ENCODE measurements around the gene KRIT1. TPM values are rescaled to one million over a fixed set of nuclear protein-coding genes. Genes with fewer than 3 reads are reported as not detected.

KRIT1 gene
- 47.1 and 54.9 TPM in 2 replicates for total RNA-seq

DNA sequence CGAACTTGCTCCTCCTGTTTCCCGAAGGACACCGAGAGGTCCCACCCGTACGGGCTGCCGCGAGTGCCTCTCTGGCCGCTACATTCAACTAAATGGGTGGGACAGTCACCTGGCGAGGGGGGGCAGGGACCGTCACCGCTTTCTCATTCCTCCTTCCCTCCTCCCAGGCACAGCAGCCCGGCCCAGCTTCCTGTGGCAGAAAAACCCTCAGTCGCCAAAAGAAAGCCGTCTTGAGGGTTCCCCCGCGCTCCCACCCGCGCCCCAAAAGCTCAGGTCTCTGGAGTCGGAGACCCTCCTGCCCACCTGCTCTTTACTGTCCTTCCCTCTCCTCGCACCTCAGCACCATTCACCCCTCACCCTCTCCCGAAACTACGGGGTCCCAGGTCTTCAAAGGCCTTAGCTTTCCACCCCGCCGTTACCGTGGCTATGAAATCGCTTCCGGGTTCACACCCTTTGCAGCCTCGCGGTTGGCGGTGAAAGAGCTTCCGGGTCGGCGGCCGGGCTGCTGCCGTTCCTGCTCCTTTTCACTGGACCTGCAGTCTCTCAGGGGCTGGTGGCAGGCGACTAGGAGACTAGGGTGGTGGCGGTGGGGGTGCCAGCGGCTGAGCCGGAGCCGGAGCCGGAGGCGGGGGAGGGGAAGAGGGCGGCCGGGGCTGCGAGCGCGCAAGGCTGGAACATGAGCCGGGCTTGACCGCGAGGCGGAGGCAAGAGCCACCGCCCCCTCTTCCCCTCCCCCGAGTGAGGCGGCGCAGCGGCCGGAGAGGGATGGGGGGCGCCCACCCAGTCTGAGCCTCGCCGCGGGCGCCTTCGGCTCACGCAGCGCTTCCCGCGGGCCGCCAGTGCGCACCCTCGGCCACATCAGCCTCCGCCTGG is at the start of gene KRIT1, which contains the start of gene ANKIB1:
KRIT1 (minus strand) TSS at position 428 of the 873 bp plus-strand sequence. CDS start 3,779 bp downstream, outside the sequence.
ANKIB1 (plus strand) TSS at position 488 of the 873 bp plus-strand sequence. CDS start 49,005 bp downstream, outside the sequence.

DNA sequence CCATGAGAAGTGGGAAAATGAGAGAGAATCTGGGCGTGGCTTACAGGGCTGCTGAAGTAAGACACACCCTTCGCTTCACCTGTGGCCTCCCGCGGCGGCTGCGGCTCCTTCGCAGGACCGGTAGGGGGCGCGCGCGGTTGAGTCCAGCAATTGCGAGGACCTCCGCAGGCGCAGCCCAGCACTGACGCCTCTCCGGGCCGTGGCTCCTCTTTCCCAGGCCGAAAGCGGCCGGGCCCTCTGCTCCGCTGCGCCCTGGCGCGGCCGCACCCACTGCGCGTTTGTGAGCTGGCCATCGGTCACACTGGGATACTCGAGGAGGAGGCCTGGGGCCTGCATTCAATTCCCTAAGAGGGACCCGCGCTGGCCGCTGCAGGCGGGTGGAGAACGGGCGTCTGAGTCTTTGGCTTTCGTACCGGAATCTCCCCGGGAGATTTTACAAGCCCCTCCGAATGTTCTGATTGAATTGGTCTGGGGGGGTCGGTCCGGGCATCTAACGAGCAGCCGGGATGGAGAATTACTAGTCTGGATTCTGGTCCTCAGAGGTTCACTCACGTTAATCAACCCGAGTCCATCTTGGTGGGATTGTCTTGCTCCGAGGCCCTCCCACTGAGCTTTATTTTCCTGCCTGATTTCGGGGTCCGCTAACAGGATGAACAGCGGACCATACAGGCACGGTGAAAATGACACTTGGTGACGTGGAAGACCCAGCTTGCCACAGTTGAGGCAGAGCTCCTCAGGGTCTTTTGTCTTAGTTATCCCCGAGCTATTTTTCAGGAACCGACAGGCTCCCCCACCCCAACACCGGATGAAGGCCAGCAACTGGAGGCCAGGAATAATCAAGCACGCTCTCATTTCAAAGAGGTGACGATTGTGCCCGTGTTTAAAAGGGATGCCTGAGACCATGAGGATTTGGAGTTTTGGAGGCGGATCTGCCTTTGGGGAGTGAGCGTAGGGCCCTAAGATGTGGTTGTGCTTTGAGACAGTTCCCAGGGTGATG is 66.5 kb downstream of the KRIT1 start, which contains the start of gene LRRD1:
LRRD1 (minus strand) TSS at position 215 of the 997 bp plus-strand sequence. CDS start 13,940 bp downstream, outside the sequence.

Other genes with a start within 250 kb of the KRIT1 start
- gene CYP51A1, start 111.4 kb downstream of the KRIT1 start, total RNA-seq: 320 and 516 TPM in 2 replicates
- 0.11 TPM in 1 of 2 replicates, not detected in the other for gene LRRD1, start 66.8 kb downstream of the KRIT1 start, total RNA-seq
- 52.7 and 68.1 TPM in 2 replicates for gene ANKIB1, start 60 bp upstream of the KRIT1 start, total RNA-seq
- 22.5 and 30.1 TPM in 2 replicates for gene GATAD1, start 201.6 kb upstream of the KRIT1 start, total RNA-seq
- gene ERVW-1, start 232.0 kb upstream of the KRIT1 start, total RNA-seq: not detected in 2 replicates